Esophagus squamous epithelium (tissue), 5 donors: ENCODE measurements around the gene SYNE3. TPM values are rescaled to one million over a fixed set of nuclear protein-coding genes. Genes with fewer than 3 reads are reported as not detected.

ENCODE experiments used
- DNase-seq: peaks from one replicate; lab custom pipeline; 2025; lab: John Stamatoyannopoulos, UW
- H3K27ac ChIP-seq, 4 donors: fragments of 200-600 bp; sonication (generic); one replicate each; pipeline ENCODE4 v1.5.1; 2016 to 2019; ENCODE audit warnings: mild to moderate bottlenecking in 1 of 4
- H3K27me3 ChIP-seq, 4 donors: fragments of 200-600 bp; sonication (generic); 1 replicate in 3 of 4; 2 replicates in 1 of 4; pipeline versions ENCODE4 v1.5.1 to v1.6.0; 2017 to 2021; ENCODE audit warnings: antibody characterized with exemption in 1 of 4
- H3K36me3 ChIP-seq, 3 donors: fragments of 200-600 bp; sonication (generic); one replicate each; pipeline ENCODE4 v1.5.1; 2016 to 2019
- H3K4me1 ChIP-seq, 3 donors: fragments of 200-600 bp; sonication (generic); one replicate each; pipeline ENCODE4 v1.5.1; 2017 to 2019
- H3K4me3 ChIP-seq, 4 donors: fragments of 200-600 bp; sonication (generic); 1 replicate in 3 of 4; 2 replicates in 1 of 4; pipeline ENCODE4 v1.5.1; 2016 to 2019; ENCODE audit warnings: mild to moderate bottlenecking in 2 of 4, moderate library complexity in 1 of 4
- H3K9me3 ChIP-seq, 3 donors: fragments of 200-600 bp; sonication (generic); one replicate each; pipeline ENCODE4 v1.5.1; 2016 to 2019
- POLR2A ChIP-seq, 4 donors: fragments of 450-650 bp; IDR thresholded peaks; one replicate each; pipeline ENCODE4 v1.6.1; 2017; ENCODE audit warnings: antibody characterized with exemption in 4 of 4, mild to moderate bottlenecking in 4 of 4, moderate library complexity in 3 of 4
- WGBS, 2 donors: methylation state at CpG; one replicate each; pipeline ENCODE4 v1.1.5; 2018; 5-methylcytosine and 5-hydroxymethylcytosine counted together
- intact Hi-C: fragments of 100-400 bp; cut with DNase I; formaldehyde crosslinking; loops from one replicate; pipeline ENCODE4 v1.15.0; 2022
- total RNA-seq, 4 donors: library from RNA; depleted of rRNA; stranded (reverse); fragments of >200 nt; gene quantifications; one replicate each; pipeline ENCODE4 v1.1.0, GENCODE V29; 2016
- TF ChIP-seq, protein P1 (sequence below), 6 experiments: fragments of 450-650 bp in 4 of 6; fragments of 200-600 bp in 2 of 6; sonication (generic) in 2 of 6; IDR thresholded peaks; one replicate each; pipeline ENCODE4 v1.5.1; 2016 to 2019; ENCODE audit warnings: antibody characterized with exemption in 6 of 6, mild to moderate bottlenecking in 4 of 6, moderate library complexity in 4 of 6
- donor health status: DM: yes; HTN: yes; CAD: no.

Gene SYNE3
- total RNA-seq, 4 donors from 2014 or later = 1.5 to 11.6 (median 5.5) TPM

DNA sequence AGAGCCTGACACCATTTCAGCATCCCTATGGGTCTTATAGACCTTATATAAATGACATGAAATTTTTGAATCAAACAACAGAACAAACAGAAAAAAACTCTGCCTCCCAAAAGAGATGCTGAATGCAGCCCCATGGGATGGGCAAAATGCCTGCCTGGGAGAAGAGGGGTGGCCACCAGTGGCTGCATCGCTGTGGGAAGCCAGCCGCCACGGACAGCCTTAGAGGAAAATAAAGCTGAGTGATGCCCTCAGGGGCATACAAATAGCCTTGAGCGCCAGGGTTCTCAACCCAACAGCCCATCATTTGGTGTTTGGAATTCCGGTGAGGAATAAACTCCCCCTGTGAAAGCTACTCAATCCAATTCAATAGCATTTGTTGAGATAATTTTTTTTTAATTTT, 22.9 kb downstream of the SYNE3 start:
- H3K4me3 ChIP-seq = no peak overlapping the region
- no peak overlapping the region for H3K27ac ChIP-seq
- H3K4me1 ChIP-seq = peaks cover 15 to 76% (median 58%) of the 10 kb centered on the region in 3 donors
- intact Hi-C loops = no loop called here
- H3K27me3 ChIP-seq = peaks cover 0 to 6% (median 0%) of the 10 kb centered on the region in 4 donors
- TF ChIP-seq, protein P1, sequence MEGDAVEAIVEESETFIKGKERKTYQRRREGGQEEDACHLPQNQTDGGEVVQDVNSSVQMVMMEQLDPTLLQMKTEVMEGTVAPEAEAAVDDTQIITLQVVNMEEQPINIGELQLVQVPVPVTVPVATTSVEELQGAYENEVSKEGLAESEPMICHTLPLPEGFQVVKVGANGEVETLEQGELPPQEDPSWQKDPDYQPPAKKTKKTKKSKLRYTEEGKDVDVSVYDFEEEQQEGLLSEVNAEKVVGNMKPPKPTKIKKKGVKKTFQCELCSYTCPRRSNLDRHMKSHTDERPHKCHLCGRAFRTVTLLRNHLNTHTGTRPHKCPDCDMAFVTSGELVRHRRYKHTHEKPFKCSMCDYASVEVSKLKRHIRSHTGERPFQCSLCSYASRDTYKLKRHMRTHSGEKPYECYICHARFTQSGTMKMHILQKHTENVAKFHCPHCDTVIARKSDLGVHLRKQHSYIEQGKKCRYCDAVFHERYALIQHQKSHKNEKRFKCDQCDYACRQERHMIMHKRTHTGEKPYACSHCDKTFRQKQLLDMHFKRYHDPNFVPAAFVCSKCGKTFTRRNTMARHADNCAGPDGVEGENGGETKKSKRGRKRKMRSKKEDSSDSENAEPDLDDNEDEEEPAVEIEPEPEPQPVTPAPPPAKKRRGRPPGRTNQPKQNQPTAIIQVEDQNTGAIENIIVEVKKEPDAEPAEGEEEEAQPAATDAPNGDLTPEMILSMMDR (IDR thresholded peaks at IDR 0.05) = no peak
- no peak for TF ChIP-seq POLR2A (IDR thresholded peaks at IDR 0.05)
- DNase-seq = no peak
- WGBS, 2 donors = 93% methylated on average over 5 of the region's 5 CpGs
- H3K36me3 ChIP-seq = no peaks in the 10 kb centered on the region
- no peaks in the 10 kb centered on the region for H3K9me3 ChIP-seq

DNA sequence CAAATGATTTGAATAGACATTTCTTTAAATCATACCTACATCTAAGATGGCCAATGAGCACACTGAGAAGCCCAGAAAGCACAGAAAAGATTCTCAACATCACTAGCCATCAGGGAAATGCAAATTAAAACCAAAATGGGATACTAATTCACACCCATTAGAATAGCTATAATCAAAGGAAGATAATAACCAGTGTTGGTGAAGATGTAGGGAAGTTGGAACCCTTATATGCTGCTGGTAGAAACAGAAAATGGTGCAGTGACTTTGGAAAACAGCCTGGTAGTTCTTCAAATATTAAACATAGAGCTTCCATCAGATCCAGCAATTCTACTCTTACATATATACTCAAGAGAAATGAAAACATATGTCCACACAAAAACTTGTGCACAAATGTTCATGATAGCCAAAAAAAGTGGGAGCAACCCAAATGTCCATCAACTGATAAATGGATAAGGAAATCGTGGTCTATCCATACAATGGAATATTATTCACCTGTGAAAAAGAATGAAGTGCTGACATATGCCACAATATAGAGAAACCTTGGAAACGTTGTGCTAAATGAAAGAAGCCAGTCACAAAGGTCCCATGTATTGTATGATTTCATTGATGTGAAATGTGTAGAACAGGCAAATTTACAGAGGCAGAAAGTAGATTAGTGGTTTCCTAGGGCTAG, 24.4 kb downstream of the SYNE3 start:
- peaks cover 15 to 76% (median 49%) of the 10 kb centered on the region in 3 donors for H3K4me1 ChIP-seq
- peak overlapping the region in 1 of 4 donors; percentile 72 for H3K27ac ChIP-seq

DNA sequence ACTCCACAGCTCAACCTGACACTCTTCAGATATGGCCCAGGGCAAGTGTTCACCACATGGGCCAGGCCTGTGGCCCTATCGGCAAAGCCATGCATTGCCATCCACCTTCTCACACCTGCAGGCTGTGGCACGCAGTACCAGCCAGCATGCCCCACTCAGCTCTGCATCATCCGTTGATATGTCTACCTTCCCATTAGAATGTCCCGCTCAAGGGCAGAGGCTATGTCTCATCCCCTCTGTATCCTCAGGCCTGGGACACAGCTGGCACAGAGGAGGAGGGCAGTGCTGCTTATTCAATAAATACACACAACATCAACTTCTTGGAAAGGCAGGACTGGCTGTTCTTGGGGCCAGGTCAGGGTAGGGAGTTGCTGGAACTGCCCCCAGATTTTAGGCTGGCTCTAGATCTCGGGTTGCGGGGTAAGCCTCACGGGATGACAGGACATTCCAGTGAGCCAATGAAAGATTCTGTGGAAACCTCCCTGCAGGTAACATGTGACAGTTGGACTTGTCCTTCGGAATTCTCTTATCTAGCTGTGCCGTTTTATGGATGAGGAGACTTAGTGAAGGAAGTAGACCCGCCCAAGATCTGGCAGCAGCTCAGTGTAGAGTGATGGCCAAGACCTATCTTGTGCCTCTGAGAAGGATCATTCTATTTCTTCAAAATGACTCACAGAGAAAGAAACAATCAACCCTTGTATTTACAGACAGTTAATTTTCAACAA, 25.6 kb downstream of the SYNE3 start:
- Histone ChIP-seq H3K4me1 (peaks cover 5 to 76% (median 38%) of the 10 kb centered on the region in 3 donors), H3K27ac (peak overlapping the region in 2 of 4 donors; percentile 62 to 72)
- TF ChIP-seq, protein P1 (IDR thresholded peaks at IDR 0.05) = peak in 1 of 6 experiments; percentile 10
- no peak for TF ChIP-seq POLR2A (IDR thresholded peaks at IDR 0.05)

More for the DNA sequence above, 24.4 kb downstream of the SYNE3 start:
- TF ChIP-seq, protein P1 (IDR thresholded peaks at IDR 0.05) = no peak
- TF ChIP-seq POLR2A (IDR thresholded peaks at IDR 0.05) = no peak
- H3K9me3 ChIP-seq = no peaks in the 10 kb centered on the region
- DNase-seq = no peak
- peaks cover 0 to 6% (median 0%) of the 10 kb centered on the region in 4 donors for H3K27me3 ChIP-seq
- H3K4me3 ChIP-seq = no peak overlapping the region
- 72 to 86% methylated on average over 2 of the region's 2 CpGs for WGBS, 2 donors
- no peaks in the 10 kb centered on the region for H3K36me3 ChIP-seq
- intact Hi-C loops = no loop called here

DNA sequence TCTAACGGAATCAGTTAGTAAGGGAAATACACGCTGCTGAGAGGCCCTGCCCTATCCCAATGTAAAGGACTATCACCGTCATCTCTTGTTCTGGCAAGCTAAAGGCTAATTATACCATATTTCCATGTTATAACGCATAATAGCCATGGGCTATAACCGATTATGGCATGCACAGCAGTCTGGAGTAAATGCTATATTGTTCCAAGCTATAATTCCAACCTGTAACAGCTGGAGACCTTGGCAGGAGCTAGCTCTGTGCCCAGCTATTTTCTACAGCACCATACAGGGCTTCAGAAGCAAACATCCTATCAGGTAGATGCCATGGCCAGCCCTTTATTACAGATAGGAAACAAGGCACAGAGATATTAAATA, 26.3 kb downstream of the SYNE3 start:
- intact Hi-C loops = no loop called here
- no peak overlapping the region for H3K4me3 ChIP-seq
- TF ChIP-seq POLR2A (IDR thresholded peaks at IDR 0.05) = no peak
- TF ChIP-seq, protein P1 (IDR thresholded peaks at IDR 0.05) = no peak
- peaks cover 0 to 76% (median 30%) of the 10 kb centered on the region in 3 donors for H3K4me1 ChIP-seq
- H3K36me3 ChIP-seq = no peaks in the 10 kb centered on the region
- H3K27me3 ChIP-seq = peaks cover 0 to 6% (median 0%) of the 10 kb centered on the region in 4 donors
- WGBS, 2 donors = 68 to 90% methylated on average over 5 of the region's 5 CpGs
- H3K9me3 ChIP-seq = no peaks in the 10 kb centered on the region
- peak overlapping the region; percentile 9 to 72 (median 50) for H3K27ac ChIP-seq
- no peak for DNase-seq

More for the DNA sequence above, 25.6 kb downstream of the SYNE3 start:
- Histone ChIP-seq H3K27me3 (peaks cover 0 to 6% (median 0%) of the 10 kb centered on the region in 4 donors), H3K4me3 (no peak overlapping the region), H3K36me3 (no peaks in the 10 kb centered on the region), H3K9me3 (no peaks in the 10 kb centered on the region)
- WGBS, 2 donors = 23 to 69% methylated on average over 3 to 8 of the region's 10 CpGs
- no peak for DNase-seq
- intact Hi-C loops = no loop called here
